Measurements from ENCODE around the gene TATDN3.

GRCh38 chr1:212820969-212821368 is 29.3 kb downstream of the TATDN3 start:
- TF ChIP-seq EZH2 (IDR thresholded peaks at IDR 0.05; ENCODE audit: borderline replicate concordance, low read length) (no peak), CTCF (IDR thresholded peaks at IDR 0.05; ENCODE audit: low read length) (no peak)
